ENCODE measurements around the gene HMGCS2. TPM values are rescaled to one million over a fixed set of nuclear protein-coding genes. Genes with fewer than 3 reads are reported as not detected.
A peak's percentile ranks its signal among the peaks of the same experiment; 100 is the strongest.

HMGCS2 gene
- total RNA-seq (2014; rRNA removed; shearing (Covaris generic); ENCODE audit: low replicate concordance): not detected in 2 replicates

DNA sequence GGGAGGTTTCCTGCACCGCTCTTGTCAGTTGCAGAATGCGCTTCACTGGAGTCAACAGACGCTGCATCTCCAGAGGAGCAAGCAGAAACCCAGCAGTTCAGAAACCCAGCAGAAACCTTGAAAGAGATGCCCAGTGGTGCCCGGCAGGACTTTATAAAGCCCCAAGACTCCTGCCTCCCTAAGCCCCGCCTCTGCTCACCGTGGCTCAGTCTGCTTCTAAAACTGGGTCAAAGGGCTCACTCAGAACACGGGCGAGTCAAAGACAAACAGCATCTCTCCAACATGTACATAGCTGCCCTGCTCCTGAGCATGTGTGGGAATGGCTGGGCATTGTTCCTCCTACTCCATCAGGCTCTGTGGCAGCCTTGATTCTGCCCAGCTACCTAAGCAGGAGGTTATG lies at the start of gene HMGCS2:
Gene HMGCS2 (minus strand): TSS at position 128 of the 400 bp plus-strand sequence. CDS start 61 bp downstream, at position 67.
- DNase-seq (ENCODE audit: low read depth): no peak
- in situ Hi-C loops (cut with HindIII; ENCODE audit: low pct_unique_long_range_greater_than_20kb, low sequenced_read_pairs): no loop called here

DNA sequence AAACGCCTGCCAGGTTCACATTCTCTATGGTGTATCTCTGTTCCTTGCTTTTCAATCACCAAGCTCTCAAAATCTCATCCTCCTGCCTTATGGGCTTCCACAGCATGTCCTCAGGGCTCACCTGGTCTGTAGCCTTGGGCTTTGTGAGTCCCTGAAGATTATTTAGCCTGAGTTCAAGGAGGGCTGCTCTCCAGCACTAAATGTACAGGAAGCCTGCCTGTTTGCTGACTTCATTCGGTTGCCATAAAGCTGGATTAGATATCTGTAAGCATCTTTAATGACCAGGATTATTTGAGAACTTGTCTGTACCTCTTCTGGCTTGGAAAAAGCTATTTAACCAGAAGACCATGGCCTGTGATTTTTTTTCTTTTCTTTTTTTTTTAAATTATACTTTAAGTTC lies 49.5 kb upstream of the HMGCS2 start:
- in situ Hi-C loops (cut with HindIII; ENCODE audit: low pct_unique_long_range_greater_than_20kb, low sequenced_read_pairs): no loop called here
- no peak for DNase-seq (ENCODE audit: low read depth)

DNA sequence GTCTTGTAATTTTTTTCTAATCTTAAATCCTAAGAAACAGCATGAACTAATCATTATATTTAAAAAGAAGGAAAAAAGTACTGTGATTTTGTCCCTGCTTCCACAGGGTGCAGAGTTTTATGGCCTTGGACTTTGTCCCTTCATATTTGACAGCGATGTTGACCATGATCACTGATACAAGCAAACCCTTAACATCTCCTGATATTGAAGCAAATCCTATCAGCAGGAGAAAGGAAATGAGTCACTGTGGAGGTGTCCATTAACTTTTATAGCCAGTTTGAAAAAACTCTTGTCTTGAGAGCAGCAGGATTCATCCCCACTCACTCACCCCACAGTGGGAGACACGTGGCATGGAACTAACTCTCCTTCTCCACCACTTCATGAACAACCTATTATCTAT lies 47.7 kb upstream of the HMGCS2 start:
- peak; percentile 14 for DNase-seq (ENCODE audit: low read depth)
- in situ Hi-C loops (cut with HindIII; ENCODE audit: low pct_unique_long_range_greater_than_20kb, low sequenced_read_pairs): no loop called here

DNA sequence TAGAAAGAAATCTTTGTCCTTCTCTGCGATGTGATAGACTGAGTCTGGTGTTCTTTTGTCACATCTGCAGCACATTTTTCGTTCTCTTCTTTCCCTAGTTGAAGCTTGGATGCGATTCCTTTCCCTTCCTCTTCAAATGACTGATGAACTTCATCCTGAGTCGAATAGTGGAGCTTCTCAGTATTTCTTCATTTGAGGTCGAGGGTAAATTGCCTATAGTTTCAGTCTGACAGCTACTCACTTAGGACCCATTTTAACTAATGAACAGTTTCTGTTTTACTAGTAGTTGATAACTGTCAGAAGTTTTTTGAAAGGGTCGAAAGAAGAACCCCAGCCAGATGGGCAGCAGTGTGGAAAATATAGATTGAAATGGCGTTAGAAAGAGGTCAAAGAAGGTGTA lies 47.2 kb upstream of the HMGCS2 start:
- no peak for DNase-seq (ENCODE audit: low read depth)
- in situ Hi-C loops (cut with HindIII; ENCODE audit: low pct_unique_long_range_greater_than_20kb, low sequenced_read_pairs): no loop called here

DNA sequence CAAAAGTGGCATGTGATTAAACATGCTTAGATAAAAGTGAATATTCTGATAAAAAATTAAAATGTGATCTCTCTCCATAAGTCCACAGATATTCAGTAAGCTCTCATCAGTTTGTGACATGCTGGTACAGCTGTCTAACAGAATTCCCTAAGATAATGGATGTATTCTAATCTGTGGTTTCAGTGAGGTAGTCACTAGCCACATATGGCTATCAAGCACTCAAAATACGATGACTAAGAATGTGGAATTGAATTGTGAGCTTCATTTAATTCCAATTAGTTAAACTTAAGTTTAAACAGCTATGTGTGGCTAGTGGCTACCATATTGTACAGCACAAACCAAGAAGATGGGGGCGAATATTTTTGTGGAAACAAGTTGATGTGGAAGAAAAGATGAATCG lies 46.7 kb upstream of the HMGCS2 start:
- no peak for DNase-seq (ENCODE audit: low read depth)
- in situ Hi-C loops (cut with HindIII; ENCODE audit: low pct_unique_long_range_greater_than_20kb, low sequenced_read_pairs): no loop called here

DNA sequence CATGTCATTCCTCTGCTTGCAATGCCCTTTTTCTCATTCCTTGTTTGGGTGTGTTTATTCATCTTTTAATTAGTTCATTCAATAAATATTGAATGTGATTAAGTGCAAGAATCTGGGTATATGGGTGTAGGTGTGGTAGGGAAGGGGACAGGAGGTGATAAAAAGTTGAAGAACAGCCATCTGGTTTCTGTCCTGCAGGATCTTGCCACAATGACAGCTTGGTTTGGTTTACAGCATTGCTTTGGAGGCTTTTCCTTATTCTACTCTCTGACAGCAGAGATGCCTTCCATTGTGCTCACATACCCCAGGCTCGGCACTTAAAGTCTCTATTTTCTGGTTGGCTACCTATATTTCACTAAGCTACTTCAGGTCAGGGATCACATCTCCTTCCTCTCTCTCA lies 45.6 kb upstream of the HMGCS2 start:
- in situ Hi-C loops (cut with HindIII; ENCODE audit: low pct_unique_long_range_greater_than_20kb, low sequenced_read_pairs): no loop called here
- DNase-seq (ENCODE audit: low read depth): no peak

DNA sequence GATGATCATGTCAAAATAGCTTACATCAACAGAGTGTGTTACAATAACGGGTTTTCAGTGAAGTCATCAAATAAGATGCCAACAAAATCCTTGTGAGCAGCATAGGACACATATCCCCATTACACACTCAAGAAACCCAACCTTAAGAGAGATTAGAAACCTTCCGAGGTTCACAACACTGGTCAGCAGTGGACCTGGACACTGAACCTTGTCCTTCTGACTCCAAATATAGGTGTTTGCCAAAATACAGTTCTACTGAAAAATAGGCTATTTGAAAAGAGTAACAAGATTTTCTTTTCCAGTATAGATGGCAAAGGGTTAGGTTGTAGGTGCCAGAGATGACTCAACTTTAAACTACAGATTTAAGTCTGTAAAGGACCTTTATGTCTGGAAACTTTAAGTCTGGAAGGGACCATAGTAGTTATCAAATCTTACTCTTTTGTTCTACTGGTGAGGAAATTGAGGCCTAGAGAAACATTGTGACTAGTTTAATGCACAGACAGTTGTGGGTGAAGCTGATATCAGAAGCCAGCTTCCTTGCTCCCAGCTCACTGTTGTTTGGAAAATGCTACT lies 43.4 kb upstream of the HMGCS2 start:
- no peak for DNase-seq (ENCODE audit: low read depth)
- in situ Hi-C loops (cut with HindIII; ENCODE audit: low pct_unique_long_range_greater_than_20kb, low sequenced_read_pairs): no loop called here

DNA sequence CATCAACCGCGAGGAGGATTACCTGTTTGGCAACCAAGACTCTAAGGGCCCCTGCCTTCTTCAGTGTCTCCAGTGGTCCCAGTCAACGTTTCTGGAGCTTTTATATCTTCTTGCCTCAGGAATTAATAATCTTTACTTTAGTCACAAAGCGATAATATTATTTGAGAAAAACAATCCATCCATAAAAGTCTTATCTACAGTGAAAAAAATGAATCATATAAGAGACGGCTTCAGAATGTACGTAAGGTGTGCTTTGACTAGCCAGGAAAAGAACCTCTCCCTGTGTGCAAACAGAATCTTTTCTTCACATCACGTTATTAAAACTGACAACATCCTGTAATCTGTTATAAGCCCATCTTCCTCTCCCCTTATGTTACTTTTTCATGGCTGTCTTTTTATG lies 42.7 kb upstream of the HMGCS2 start, which contains the start of gene REG4:
Gene REG4 (minus strand): TSS at position 74 of the 400 bp plus-strand sequence. CDS start 2,691 bp downstream, outside the sequence.
- no peak for DNase-seq (ENCODE audit: low read depth)
- in situ Hi-C loops (cut with HindIII; ENCODE audit: low pct_unique_long_range_greater_than_20kb, low sequenced_read_pairs): no loop called here

DNA sequence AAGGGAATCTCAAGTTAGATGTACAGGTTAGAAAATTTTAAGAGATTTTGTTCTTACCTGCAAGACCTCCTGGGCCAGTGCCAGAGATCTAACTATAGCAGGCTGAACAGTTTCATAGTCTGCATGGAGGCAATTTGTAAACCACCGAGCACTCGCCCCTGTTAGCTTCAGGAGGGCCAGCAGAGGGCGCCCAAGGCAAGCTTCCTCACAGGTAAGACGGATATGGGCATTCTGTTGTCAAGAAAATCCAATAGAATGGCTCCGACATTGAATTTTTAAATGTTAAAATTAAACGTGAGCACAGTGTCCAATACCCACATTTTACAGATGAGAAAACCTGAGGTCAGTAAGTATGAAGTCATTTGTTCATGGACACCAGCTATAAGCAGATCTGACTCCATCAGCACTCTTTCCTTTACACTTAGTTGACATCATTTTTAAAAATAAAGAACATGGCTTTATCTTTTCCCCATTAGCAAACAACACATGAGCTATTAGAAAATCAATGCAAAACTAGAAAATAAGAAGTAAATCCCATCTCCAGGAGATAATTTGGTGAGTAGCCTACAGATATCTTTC lies 40.4 kb upstream of the HMGCS2 start:
- in situ Hi-C loops (cut with HindIII; ENCODE audit: low pct_unique_long_range_greater_than_20kb, low sequenced_read_pairs): no loop called here
- DNase-seq (ENCODE audit: low read depth): peak; percentile 45

DNA sequence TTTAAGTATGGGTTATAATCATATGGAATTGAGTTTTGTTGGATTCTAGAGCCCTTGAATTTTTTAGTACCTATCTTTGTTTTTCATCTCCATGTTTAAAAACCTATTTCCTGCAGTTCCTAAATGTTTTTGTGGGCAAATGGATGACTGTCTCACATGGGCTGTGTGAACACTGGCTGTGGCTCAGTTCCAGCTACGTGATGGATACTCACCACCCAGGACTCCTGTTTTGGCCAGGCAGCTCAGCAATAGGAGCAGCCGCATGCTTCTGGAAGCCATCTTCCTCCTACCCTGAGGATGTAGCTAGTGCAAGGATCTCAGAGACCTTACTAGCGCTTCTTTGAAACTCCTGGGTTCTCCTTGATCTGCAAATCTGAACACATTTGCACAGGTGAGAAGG lies 39.8 kb upstream of the HMGCS2 start:
- DNase-seq (ENCODE audit: low read depth): no peak
- in situ Hi-C loops (cut with HindIII; ENCODE audit: low pct_unique_long_range_greater_than_20kb, low sequenced_read_pairs): no loop called here

DNA sequence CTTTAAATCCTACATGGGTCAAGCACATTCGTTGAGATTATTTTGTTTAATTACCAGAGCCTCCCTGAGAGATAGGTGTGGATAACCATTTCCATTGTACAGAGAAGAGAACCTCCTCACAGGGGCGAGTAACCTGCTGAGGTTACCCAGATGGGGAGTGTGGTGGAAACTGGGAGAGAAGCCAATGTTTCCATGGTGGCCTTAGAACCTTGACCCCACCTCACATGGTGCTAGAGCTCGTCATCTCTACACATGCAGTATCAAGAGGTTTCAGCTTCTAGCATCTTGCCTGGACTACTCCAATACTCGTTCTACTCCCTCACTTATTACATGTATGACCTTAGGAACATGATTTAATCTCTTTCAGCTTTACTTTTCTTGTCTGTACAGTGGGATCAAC lies 37.8 kb upstream of the HMGCS2 start:
- no peak for DNase-seq (ENCODE audit: low read depth)
- in situ Hi-C loops (cut with HindIII; ENCODE audit: low pct_unique_long_range_greater_than_20kb, low sequenced_read_pairs): no loop called here

DNA sequence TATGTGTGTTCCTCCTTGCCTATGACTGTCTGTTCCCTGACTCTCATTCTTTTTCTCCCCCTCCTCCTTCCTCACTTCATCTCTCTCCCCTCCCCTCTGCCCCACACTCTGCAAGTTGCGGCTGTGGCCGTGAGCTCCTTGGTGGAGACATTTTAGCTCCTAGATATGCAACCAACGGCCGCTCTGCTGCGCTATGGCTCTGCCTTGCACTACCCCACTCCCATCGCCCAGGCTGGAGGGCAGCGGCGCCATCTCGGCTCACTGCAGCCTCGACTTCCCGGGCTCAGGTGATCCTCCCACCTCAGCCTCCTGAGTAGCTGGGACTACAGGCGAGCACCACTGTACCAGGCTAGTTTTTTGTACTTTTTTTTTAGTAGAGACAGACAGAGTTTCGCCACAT lies 37.0 kb upstream of the HMGCS2 start:
- DNase-seq (ENCODE audit: low read depth): no peak
- in situ Hi-C loops (cut with HindIII; ENCODE audit: low pct_unique_long_range_greater_than_20kb, low sequenced_read_pairs): no loop called here

DNA sequence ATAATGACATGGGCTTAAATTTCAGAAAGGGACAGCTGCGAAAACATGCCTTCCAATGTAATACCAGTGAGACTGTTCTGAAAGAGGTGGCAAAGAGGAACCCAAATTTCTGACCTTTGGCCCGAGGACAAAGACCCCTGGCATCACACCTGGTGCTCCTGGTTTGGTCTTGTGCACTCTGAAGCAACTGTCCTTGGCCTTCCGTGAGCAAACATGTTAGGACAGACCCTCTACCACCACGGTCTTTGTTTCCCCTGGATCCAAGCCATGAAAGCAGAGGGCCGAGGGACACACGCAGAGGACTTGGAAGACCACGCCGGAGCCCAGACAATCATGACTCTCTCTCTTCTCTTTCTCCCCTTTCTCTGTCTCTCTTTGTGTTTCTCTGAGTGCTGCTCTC lies 36.5 kb upstream of the HMGCS2 start:
- no peak for DNase-seq (ENCODE audit: low read depth)
- in situ Hi-C loops (cut with HindIII; ENCODE audit: low pct_unique_long_range_greater_than_20kb, low sequenced_read_pairs): no loop called here

DNA sequence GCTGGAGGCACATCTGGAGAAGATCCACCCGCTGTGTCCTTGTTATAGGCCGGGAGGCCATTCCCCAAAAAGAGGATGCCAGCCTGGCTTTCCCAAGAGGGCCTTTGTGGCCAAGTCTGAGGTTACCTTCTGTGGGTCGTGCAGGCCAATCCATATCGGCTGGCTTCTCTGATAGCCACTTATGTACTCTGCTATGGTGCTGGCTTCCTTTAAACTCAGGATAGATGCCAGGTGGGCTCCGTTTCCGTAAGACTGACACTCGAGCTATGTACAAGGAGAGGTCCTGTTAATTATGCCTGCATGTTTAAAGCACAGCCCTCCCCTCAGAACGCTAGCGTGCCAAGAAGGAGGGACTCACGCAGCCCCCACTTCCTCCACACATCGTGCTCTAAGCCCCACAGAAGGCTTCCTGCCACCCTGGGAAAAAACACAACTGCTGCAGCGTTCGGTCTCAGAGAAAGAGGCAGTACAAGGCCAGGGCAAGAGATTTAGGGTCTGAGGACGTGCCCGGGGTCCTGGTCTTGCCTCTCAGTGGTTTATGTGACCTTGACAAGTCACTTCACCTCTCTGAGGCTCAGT lies 31.0 kb upstream of the HMGCS2 start:
- DNase-seq (ENCODE audit: low read depth): no peak

DNA sequence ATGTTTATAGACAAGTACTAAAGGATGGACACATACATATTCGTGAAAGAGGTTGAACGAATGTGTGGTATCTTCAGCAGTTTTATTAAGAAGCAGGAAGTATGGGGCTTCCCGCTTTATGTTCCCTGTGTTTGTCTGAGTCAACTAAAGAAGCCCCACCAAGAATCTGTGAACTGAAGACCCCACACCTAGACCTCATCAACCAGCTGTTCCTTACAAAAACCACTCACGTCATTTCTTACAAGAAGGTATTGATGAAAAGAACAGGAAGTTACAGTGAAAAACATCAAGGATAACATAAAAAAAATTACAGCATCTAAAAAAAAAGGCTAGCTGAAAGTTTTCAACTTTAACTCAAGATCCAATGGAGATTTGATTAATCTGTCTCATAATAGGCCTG lies 30.3 kb upstream of the HMGCS2 start:
- in situ Hi-C loops (cut with HindIII; ENCODE audit: low pct_unique_long_range_greater_than_20kb, low sequenced_read_pairs): no loop called here
- DNase-seq (ENCODE audit: low read depth): no peak

More for the DNA sequence above, 31.0 kb upstream of the HMGCS2 start:
- in situ Hi-C loops (cut with HindIII; ENCODE audit: low pct_unique_long_range_greater_than_20kb, low sequenced_read_pairs): no loop called here

DNA sequence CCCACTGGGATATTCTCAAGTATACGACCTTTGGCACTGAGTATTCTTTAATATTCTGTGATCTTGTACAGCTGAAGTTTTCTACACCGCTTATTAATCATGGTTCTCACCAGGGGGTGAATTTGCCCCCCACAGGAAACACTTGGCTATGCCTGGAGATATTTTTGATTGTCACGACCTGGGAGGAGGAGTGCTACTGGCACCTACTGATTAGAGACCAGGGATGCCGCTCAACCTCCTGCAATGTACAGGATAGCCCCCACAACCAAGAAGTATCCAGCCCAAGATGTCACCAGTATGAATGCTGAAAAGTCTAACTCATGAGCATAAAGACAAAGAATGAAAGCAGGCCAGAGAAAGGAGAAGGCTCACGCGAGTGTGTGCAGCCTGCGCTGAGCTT lies 28.9 kb upstream of the HMGCS2 start:
- no peak for DNase-seq (ENCODE audit: low read depth)
- in situ Hi-C loops (cut with HindIII; ENCODE audit: low pct_unique_long_range_greater_than_20kb, low sequenced_read_pairs): no loop called here

DNA sequence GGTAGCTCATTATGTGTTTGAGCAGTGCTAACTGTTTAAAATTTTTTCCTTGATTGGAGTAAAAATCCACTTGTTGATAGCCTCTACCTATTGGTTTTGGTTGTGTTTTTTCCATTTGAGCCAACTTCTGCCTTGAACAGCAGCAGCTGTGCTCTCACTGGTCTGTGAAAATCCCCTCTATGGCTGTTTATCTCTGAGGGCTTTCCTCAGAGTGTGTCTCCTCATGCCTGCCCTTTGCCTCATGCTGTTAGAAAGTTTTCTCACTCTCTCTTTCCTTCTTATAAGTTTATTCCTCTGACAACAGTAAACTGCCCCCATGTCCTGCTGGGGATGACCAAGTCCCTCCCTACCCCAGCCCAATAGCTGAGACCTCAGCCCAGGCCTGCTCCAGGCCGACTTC lies 28.5 kb upstream of the HMGCS2 start:
- DNase-seq (ENCODE audit: low read depth): no peak
- in situ Hi-C loops (cut with HindIII; ENCODE audit: low pct_unique_long_range_greater_than_20kb, low sequenced_read_pairs): no loop called here

DNA sequence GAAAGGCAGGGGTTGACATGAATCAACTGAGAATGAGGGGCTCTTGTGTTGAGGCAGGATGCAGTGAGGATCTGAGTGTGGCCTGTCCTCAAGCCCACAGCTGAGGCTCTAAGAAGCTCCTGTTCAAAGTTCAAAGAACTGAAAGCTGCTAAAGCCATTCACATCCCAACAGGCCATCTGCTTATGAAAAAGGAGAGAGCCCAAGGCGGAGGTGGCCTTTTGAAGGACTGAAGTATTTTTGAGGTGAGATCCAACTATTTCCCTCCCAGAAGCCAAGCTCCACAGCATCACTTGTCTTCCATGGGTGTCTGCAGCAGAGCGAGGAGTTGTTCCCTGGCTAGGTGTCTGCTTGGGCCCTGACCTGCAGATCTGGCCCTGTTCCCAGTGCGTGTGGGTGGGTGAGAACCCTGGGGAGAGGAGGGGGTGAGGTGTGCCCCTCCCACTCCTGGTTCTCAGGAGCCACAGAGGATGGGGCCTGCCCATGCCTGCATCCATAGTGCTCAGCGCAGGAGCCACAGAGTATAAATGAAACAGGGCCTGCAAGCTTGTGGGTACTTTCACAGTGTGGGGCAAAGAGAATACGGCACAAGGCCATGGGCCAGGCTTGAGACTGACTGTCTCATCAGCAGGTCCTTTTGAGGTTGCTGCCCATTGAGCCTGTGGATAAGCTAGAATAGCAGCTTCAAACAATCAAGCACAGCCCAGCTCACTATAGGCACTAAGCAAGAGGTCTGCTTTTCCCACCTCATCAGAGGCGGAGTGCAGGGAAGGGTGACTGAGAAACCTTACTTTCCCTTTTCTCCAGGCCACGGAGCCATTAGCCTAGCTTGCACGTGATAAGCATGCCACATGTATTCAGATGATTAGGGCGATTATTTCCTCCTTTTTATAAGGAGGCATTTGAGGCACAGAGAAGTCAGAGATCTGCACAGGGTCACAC lies 26.8 kb upstream of the HMGCS2 start:
- in situ Hi-C loops (cut with HindIII; ENCODE audit: low pct_unique_long_range_greater_than_20kb, low sequenced_read_pairs): no loop called here
- no peak for DNase-seq (ENCODE audit: low read depth)

DNA sequence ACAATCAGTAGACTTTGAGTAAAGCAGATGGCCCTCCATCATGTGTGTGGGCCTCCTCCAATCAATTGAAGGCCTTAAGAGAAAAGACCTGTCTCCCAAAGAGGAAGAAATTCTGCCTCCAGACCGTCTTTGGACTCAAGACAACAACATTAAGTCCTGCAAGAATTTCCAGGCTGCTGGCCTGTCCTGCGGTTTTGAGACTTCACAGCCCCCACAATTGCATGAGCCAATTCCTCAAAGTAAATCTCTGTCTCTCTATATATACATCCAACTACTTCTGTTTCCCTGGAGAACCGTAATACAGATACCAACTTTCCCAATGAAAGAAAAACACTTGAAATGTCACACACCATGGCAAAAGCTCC lies 26.2 kb upstream of the HMGCS2 start:
- in situ Hi-C loops (cut with HindIII; ENCODE audit: low pct_unique_long_range_greater_than_20kb, low sequenced_read_pairs): no loop called here
- DNase-seq (ENCODE audit: low read depth): no peak

Data from Caki2 (cell line).